ENCODE data around the gene STAC. TPM values are rescaled to one million over a fixed set of nuclear protein-coding genes. Genes with fewer than 3 reads are reported as not detected.

Gene STAC
- total and polyA plus RNA-seq, 7 donors: 0.19 to 1.5 (median 0.47) TPM

DNA sequence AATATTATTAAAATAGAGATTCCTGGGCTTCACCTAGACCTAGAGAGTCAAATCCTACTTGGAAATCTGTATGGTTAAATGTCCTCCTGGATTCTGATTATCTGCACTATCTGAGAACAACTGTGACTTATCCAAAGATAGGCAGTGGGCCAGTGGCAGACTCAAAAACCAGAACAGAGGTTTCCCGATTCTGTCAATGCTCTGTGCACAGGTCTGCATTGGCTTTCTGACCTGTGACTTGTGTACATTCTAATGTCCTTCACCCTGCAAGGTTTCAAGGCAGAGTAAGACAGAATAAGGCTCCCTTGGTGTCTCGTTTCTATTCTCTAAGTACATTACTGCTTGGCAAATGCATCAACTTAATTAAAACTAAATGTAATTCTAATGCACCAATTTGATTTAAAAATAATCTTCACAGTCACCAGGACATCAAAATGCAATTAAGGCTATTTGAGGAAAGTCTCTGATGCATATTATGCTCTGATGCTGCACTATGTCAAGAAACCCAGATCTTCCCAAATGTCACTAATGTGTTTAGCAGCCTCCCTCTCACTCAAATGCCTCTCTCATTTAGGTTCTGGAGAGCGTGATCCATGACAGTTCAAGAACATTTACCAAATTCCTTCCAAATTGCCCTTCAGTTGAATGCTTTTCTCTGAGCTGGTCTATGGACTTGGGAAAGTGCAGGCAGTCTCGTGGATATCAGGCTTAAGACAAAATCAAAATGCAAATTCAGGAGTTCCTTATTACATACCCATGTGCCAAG is 140.1 kb downstream of the STAC start:
- Histone ChIP-seq H3K27me3 (ENCODE audit: insufficient read depth in 3 of 3, low read length in 2 of 3) (no peaks in the 10 kb centered on the region), H3K27ac (no peak overlapping the region), H3K36me3 (ENCODE audit: insufficient read depth in 1 of 2, low read depth in 1 of 2) (no peaks in the 10 kb centered on the region), H3K4me3 (no peak overlapping the region), H3K4me1 (no peaks in the 10 kb centered on the region), H3K9me3 (no peaks in the 10 kb centered on the region)
- TF ChIP-seq, protein P1, sequence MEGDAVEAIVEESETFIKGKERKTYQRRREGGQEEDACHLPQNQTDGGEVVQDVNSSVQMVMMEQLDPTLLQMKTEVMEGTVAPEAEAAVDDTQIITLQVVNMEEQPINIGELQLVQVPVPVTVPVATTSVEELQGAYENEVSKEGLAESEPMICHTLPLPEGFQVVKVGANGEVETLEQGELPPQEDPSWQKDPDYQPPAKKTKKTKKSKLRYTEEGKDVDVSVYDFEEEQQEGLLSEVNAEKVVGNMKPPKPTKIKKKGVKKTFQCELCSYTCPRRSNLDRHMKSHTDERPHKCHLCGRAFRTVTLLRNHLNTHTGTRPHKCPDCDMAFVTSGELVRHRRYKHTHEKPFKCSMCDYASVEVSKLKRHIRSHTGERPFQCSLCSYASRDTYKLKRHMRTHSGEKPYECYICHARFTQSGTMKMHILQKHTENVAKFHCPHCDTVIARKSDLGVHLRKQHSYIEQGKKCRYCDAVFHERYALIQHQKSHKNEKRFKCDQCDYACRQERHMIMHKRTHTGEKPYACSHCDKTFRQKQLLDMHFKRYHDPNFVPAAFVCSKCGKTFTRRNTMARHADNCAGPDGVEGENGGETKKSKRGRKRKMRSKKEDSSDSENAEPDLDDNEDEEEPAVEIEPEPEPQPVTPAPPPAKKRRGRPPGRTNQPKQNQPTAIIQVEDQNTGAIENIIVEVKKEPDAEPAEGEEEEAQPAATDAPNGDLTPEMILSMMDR (IDR thresholded peaks at IDR 0.05): no peak
- ATAC-seq (no peak), DNase-seq (no peak)
- WGBS, 3 donors: 75 to 80% (median 77%) methylated on average over 4 of the region's 4 CpGs
- intact Hi-C loops (cut with DNase I): no loop called here

DNA sequence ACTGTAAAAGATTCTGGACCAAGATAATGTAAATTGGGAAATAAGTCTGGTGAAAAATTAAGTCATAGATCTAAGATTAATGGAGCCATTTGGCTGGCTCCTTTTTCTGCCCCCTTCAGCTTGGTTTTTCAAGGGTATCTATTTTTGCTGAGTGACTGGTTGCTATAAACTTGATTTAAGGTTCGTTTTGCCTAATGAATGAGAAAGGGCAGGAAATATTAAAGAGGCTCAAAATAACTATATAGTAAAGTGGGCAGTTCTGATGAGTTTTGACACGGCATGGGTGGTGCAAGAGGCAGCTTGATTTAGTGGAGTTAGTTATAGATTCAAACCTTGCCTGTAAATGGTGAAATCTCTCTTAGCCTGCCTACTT is 140.7 kb downstream of the STAC start:
- TF ChIP-seq, protein P1 (IDR thresholded peaks at IDR 0.05): no peak
- no peak overlapping the region for H3K27ac ChIP-seq
- H3K4me3 ChIP-seq: no peak overlapping the region
- 75 to 82% (median 77%) methylated on average over 2 of the region's 2 CpGs for WGBS, 3 donors
- no peaks in the 10 kb centered on the region for H3K27me3 ChIP-seq (ENCODE audit: insufficient read depth in 3 of 3, low read length in 2 of 3)
- no peaks in the 10 kb centered on the region for H3K36me3 ChIP-seq (ENCODE audit: insufficient read depth in 1 of 2, low read depth in 1 of 2)
- no peak for DNase-seq
- no peaks in the 10 kb centered on the region for H3K9me3 ChIP-seq
- ATAC-seq: no peak
- intact Hi-C loops (cut with DNase I): no loop called here
- H3K4me1 ChIP-seq: no peaks in the 10 kb centered on the region

DNA sequence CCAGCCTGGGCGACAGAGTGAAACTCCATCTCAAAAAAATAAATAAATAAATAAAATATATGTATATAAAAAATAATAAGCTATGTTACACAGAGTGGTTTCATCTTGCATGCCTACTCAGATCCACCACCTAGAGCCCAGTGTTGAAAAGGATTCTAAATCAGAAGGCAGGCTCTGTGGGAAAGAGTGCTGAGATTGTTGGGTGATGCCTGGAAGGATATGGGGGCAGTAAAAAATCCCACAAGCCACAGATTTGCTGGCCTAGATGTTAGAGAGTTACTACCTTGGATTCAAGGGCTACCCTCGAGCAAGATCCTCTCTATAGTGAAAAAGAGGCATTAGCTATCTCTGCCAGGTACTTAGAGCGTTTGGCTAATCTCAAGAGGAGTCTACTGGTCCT is 144.3 kb downstream of the STAC start:
- no peak overlapping the region for H3K4me3 ChIP-seq
- no peak for ATAC-seq
- H3K9me3 ChIP-seq: no peaks in the 10 kb centered on the region
- WGBS, 3 donors: 82 to 83% (median 83%) methylated on average over 3 of the region's 3 CpGs
- intact Hi-C loops (cut with DNase I): no loop called here
- no peaks in the 10 kb centered on the region for H3K36me3 ChIP-seq (ENCODE audit: insufficient read depth in 1 of 2, low read depth in 1 of 2)
- no peaks in the 10 kb centered on the region for H3K27me3 ChIP-seq (ENCODE audit: insufficient read depth in 3 of 3, low read length in 2 of 3)
- no peak overlapping the region for H3K27ac ChIP-seq
- H3K4me1 ChIP-seq: no peaks in the 10 kb centered on the region
- no peak for DNase-seq
- TF ChIP-seq, protein P1 (IDR thresholded peaks at IDR 0.05): no peak

- Histone ChIP-seq H3K4me3 (no peak overlapping the region), H3K9me3 (no peaks in the 10 kb centered on the region), H3K27ac (no peak overlapping the region), H3K4me1 (no peaks in the 10 kb centered on the region), H3K27me3 (ENCODE audit: insufficient read depth in 3 of 3, low read length in 2 of 3) (no peaks in the 10 kb centered on the region), H3K36me3 (ENCODE audit: insufficient read depth in 1 of 2, low read depth in 1 of 2) (no peaks in the 10 kb centered on the region)
- no peak for ATAC-seq
- intact Hi-C loops (cut with DNase I): no loop called here
- DNase-seq: no peak
- 63 to 71% (median 66%) methylated on average over 3 of the region's 3 CpGs for WGBS, 3 donors
- TF ChIP-seq, protein P1 (IDR thresholded peaks at IDR 0.05): no peak
Measured at GRCh38 chr3:36525115-36525801, 145.0 kb downstream of the STAC start.
